H1 (cell line): ENCODE data around the gene ZMYM4.

Source experiments
- BCL11A ChIP-seq, 2 experiments: IDR thresholded peaks; one replicate each; pipeline ENCODE4 v1.6.1; 2011; ENCODE audit warnings: low read depth in 2 of 2, low read length in 2 of 2, mild to moderate bottlenecking in 2 of 2
- CREB1 ChIP-seq: IDR thresholded peaks from 2 replicates; pipeline ENCODE4 v1.6.1; 2012; ENCODE audit warnings: inconsistent platforms
- EZH2 ChIP-seq: fragments of 200-600 bp; sonication (generic); IDR thresholded peaks from 2 replicates; pipeline ENCODE4 v1.7.1; 2012; ENCODE audit warnings: low read depth, mild to moderate bottlenecking, moderate library complexity, low read length, inconsistent platforms; ENCODE audit not compliant: severe bottlenecking
- HDAC2 ChIP-seq, 2 experiments: fragments of 300-600 bp in 1 of 2; sonication (generic) in 1 of 2; IDR thresholded peaks; 2 replicates each; pipeline ENCODE4 v1.6.1; 2011 to 2012; ENCODE audit warnings: low read depth in 2 of 2, low read length in 2 of 2, mild to moderate bottlenecking in 2 of 2, moderate library complexity in 2 of 2, borderline replicate concordance in 1 of 2, inconsistent platforms in 1 of 2
- HDAC6 ChIP-seq: IDR thresholded peaks from one replicate; pipeline ENCODE4 v1.7.1; 2012; ENCODE audit warnings: low read depth, mild to moderate bottlenecking, inconsistent platforms, low read length, moderate library complexity
- JUN ChIP-seq: IDR thresholded peaks from 2 replicates; pipeline ENCODE4 v1.6.1; 2011; ENCODE audit warnings: low read depth, mild to moderate bottlenecking, improper control_type of control experiment, low read length
- POLR2AphosphoS5 ChIP-seq: IDR thresholded peaks from 2 replicates; pipeline ENCODE4 v1.6.1; 2011; ENCODE audit warnings: low read depth, low read length
- TBP ChIP-seq: IDR thresholded peaks from 2 replicates; pipeline ENCODE4 v1.6.1; 2011; ENCODE audit warnings: low read depth, low read length, improper control_type of control experiment
- TEAD4 ChIP-seq: IDR thresholded peaks from 2 replicates; pipeline ENCODE4 v1.6.1; 2012; ENCODE audit warnings: low read depth, low read length, inconsistent platforms, mixed read lengths
- TF ChIP-seq, protein P1 (sequence below), 3 experiments: IDR thresholded peaks; 1 replicate in 2 of 3; 2 replicates in 1 of 3; pipeline versions ENCODE4 v1.5.1 to v1.6.1; 2011; ENCODE audit warnings: low read length in 3 of 3, mild to moderate bottlenecking in 3 of 3, inconsistent platforms in 2 of 3, low read depth in 1 of 3, moderate library complexity in 1 of 3; ENCODE audit not compliant: insufficient read depth in 1 of 3; ENCODE audit errors: control extremely low read depth in 1 of 3

DNA sequence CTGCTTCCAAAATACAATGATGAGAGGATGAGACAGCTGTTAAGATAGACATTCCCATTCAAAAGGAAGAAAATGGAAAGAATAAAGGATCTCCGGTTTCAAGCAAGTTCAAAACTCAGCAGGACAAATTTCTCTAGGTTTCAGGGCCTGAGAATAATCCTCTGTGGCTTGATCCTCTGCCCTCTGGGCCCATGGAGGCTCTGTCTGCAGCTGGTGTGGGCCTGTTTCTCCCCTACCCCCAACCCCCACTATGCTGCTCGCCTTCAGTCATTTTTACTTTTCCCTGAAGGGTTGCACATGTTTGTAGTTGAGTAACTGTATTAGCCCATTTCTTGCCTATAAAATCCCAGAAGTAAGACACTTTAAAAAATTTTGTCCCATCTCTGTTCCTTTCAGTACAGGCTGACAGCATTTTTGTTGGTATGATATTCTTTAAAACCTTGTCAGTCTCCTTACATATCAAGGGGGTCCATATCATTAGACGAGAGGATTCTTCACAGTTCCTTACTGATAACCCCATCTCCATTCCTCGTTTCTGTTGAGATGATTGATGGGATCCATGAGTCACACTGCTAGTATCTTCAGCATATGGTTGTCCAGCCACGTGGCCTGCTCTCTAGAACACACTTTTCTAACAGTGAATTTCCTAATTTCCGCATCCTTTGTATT, 10.5 kb downstream of the ZMYM4 start:
- TF ChIP-seq HDAC2 (IDR thresholded peaks at IDR 0.05; ENCODE audit: borderline replicate concordance in 1 of 2, low read depth in 2 of 2, low read length in 2 of 2) (no peak), TEAD4 (no peak), JUN (no peak), POLR2AphosphoS5 (no peak), TBP (no peak), CREB1 (no peak), BCL11A (IDR thresholded peaks at IDR 0.05; ENCODE audit: low read depth in 2 of 2, low read length in 2 of 2) (no peak), EZH2 (no peak), HDAC6 (no peak)
- TF ChIP-seq, protein P1, sequence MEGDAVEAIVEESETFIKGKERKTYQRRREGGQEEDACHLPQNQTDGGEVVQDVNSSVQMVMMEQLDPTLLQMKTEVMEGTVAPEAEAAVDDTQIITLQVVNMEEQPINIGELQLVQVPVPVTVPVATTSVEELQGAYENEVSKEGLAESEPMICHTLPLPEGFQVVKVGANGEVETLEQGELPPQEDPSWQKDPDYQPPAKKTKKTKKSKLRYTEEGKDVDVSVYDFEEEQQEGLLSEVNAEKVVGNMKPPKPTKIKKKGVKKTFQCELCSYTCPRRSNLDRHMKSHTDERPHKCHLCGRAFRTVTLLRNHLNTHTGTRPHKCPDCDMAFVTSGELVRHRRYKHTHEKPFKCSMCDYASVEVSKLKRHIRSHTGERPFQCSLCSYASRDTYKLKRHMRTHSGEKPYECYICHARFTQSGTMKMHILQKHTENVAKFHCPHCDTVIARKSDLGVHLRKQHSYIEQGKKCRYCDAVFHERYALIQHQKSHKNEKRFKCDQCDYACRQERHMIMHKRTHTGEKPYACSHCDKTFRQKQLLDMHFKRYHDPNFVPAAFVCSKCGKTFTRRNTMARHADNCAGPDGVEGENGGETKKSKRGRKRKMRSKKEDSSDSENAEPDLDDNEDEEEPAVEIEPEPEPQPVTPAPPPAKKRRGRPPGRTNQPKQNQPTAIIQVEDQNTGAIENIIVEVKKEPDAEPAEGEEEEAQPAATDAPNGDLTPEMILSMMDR (IDR thresholded peaks at IDR 0.05; ENCODE audit: control extremely low read depth in 1 of 3, insufficient read depth in 1 of 3, low read depth in 1 of 3, low read length in 3 of 3): no peak
